HEK293 (cell line): ENCODE data around the gene PDIA5.

Source experiments
- OSR2 ChIP-seq: fragments of 450-650 bp; formaldehyde crosslinking; IDR thresholded peaks from 2 replicates; pipeline ENCODE4 v1.5.1; 2016; ENCODE audit warnings: missing biosample characterization, missing genetic modification characterization
- ZBTB21 ChIP-seq: fragments of 450-650 bp; formaldehyde crosslinking; IDR thresholded peaks from 2 replicates; pipeline ENCODE4 v1.5.1; 2017; ENCODE audit warnings: missing biosample characterization, missing genetic modification characterization
- ZNF23 ChIP-seq: fragments of 450-650 bp; formaldehyde crosslinking; IDR thresholded peaks from 2 replicates; pipeline ENCODE4 v1.5.1; 2016; ENCODE audit warnings: missing biosample characterization, missing genetic modification characterization, borderline replicate concordance
- ZNF274 ChIP-seq, 2 experiments: fragments of 200-500 bp in 1 of 2; fragments of 450-650 bp in 1 of 2; sonication (Bioruptor generic) in 1 of 2; formaldehyde crosslinking in 1 of 2; IDR thresholded peaks; 2 replicates each; pipeline versions ENCODE4 v1.5.1 to v1.6.1; 2014 to 2016; ENCODE audit warnings: borderline replicate concordance in 1 of 2, inconsistent platforms in 1 of 2, low read length in 1 of 2, missing biosample characterization in 1 of 2, missing genetic modification characterization in 1 of 2
- ZNF324 ChIP-seq: fragments of 450-650 bp; formaldehyde crosslinking; IDR thresholded peaks from 2 replicates; pipeline ENCODE4 v1.5.1; 2016; ENCODE audit warnings: missing biosample characterization, missing genetic modification characterization
- ZNF394 ChIP-seq: fragments of 450-650 bp; formaldehyde crosslinking; IDR thresholded peaks from 2 replicates; pipeline ENCODE4 v1.5.1; 2016; ENCODE audit warnings: missing biosample characterization, missing genetic modification characterization, mild to moderate bottlenecking, moderate library complexity, borderline replicate concordance
- ZNF416 ChIP-seq: fragments of 450-650 bp; formaldehyde crosslinking; IDR thresholded peaks from 2 replicates; pipeline ENCODE4 v1.5.1; 2016; ENCODE audit warnings: missing biosample characterization, missing genetic modification characterization
- ZNF544 ChIP-seq: fragments of 450-650 bp; formaldehyde crosslinking; IDR thresholded peaks from 2 replicates; pipeline ENCODE4 v1.5.0; 2017; ENCODE audit warnings: missing biosample characterization, missing genetic modification characterization
- ZNF585B ChIP-seq: fragments of 450-650 bp; formaldehyde crosslinking; IDR thresholded peaks from 2 replicates; pipeline ENCODE4 v1.5.1; 2016; ENCODE audit warnings: missing biosample characterization, missing genetic modification characterization
- ZSCAN30 ChIP-seq: fragments of 450-650 bp; IDR thresholded peaks from 2 replicates; pipeline ENCODE4 v1.5.1; 2018; ENCODE audit warnings: missing biosample characterization, mild to moderate bottlenecking, missing genetic modification characterization, moderate library complexity
- TF ChIP-seq, protein P1 (sequence below): fragments of 450-650 bp; formaldehyde crosslinking; IDR thresholded peaks from 2 replicates; pipeline ENCODE4 v1.5.1; 2016; ENCODE audit warnings: missing biosample characterization, missing genetic modification characterization
- TF ChIP-seq, protein P2 (sequence below): fragments of 450-650 bp; formaldehyde crosslinking; IDR thresholded peaks from 2 replicates; pipeline ENCODE4 v1.5.1; 2017; ENCODE audit warnings: missing biosample characterization, missing genetic modification characterization

DNA sequence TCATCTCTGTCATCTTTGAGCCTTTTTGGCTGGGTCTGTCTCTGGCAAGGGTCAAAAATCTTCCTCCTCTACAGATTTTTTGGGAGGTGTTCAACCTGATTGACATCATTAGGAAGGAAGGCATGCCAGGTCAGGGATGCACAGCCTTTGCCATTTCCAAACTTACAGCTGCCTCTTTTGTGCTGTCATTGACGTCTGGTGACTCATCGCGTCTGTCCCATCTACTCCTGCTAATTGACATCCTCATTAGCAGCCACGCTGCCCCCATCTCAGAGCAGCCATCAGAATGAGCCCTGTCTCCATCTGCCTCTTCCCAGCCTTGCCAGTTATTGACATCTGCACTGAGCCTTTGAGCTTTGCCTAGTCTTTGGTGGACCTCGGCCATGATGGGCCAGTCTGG, 53.0 kb downstream of the PDIA5 start:
- no peak for TF ChIP-seq ZNF394 (tag by site-specific recombination)
- TF ChIP-seq, protein P1, sequence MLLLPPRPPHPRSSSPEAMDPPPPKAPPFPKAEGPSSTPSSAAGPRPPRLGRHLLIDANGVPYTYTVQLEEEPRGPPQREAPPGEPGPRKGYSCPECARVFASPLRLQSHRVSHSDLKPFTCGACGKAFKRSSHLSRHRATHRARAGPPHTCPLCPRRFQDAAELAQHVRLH (tag by site-specific recombination), result no peak
- TF ChIP-seq, protein P2, sequence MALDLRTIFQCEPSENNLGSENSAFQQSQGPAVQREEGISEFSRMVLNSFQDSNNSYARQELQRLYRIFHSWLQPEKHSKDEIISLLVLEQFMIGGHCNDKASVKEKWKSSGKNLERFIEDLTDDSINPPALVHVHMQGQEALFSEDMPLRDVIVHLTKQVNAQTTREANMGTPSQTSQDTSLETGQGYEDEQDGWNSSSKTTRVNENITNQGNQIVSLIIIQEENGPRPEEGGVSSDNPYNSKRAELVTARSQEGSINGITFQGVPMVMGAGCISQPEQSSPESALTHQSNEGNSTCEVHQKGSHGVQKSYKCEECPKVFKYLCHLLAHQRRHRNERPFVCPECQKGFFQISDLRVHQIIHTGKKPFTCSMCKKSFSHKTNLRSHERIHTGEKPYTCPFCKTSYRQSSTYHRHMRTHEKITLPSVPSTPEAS (tag by site-specific recombination), result no peak
- TF ChIP-seq ZNF544 (tag by site-specific recombination), result no peak
- no peak for TF ChIP-seq ZNF274 (IDR thresholded peaks at IDR 0.05; ENCODE audit: low read length)
- no peak for TF ChIP-seq ZNF274 (tag by site-specific recombination; IDR thresholded peaks at IDR 0.05; ENCODE audit: borderline replicate concordance)
- TF ChIP-seq ZNF324, result no peak
- TF ChIP-seq ZNF585B (tag by site-specific recombination), result no peak
- no peak for TF ChIP-seq ZNF416 (tag by site-specific recombination)
- no peak for TF ChIP-seq ZSCAN30 (tag by site-specific recombination)
- no peak for TF ChIP-seq ZBTB21 (tag by site-specific recombination)
- no peak for TF ChIP-seq OSR2
- no peak for TF ChIP-seq ZNF23 (tag by site-specific recombination)
